Thyroid gland (tissue), 4 donors: ENCODE measurements around the gene PSMD10. TPM values are rescaled to one million over a fixed set of nuclear protein-coding genes. Genes with fewer than 3 reads are reported as not detected.

ENCODE experiments used
- DNase-seq, 2 donors: peaks; one replicate each; pipeline ENCODE4 v3.0.0-alpha.2; 2019
- H3K27ac ChIP-seq, 3 donors: fragments of 200-600 bp; sonication (generic); 1 replicate in 2 of 3; 2 replicates in 1 of 3; pipeline ENCODE4 v1.5.1; 2016 to 2019; ENCODE audit warnings: mild to moderate bottlenecking in 1 of 3, moderate library complexity in 1 of 3
- H3K27me3 ChIP-seq: fragments of 200-600 bp; sonication (generic); one replicate; pipeline ENCODE4 v1.5.1; 2019
- H3K36me3 ChIP-seq, 2 donors: fragments of 200-600 bp; sonication (generic); one replicate each; pipeline ENCODE4 v1.5.1; 2016 to 2019
- H3K4me1 ChIP-seq, 2 donors: fragments of 200-600 bp; sonication (generic); one replicate each; pipeline ENCODE4 v1.5.1; 2017 to 2019
- H3K4me3 ChIP-seq, 3 donors: fragments of 200-600 bp; sonication (generic); replicated peaks in 1 of 3; 1 replicate in 2 of 3; 2 replicates in 1 of 3; pipeline ENCODE4 v1.5.1; 2016; ENCODE audit warnings: mild to moderate bottlenecking in 1 of 3
- H3K9me3 ChIP-seq: fragments of 200-600 bp; sonication (generic); one replicate; pipeline ENCODE4 v1.5.1; 2017
- POLR2A ChIP-seq, 2 donors: fragments of 450-650 bp; IDR thresholded peaks; one replicate each; pipeline ENCODE4 v1.6.1; 2017; ENCODE audit warnings: antibody characterized with exemption in 2 of 2, mild to moderate bottlenecking in 2 of 2, moderate library complexity in 1 of 2
- WGBS, 2 donors: methylation state at CpG; one replicate each; pipeline ENCODE4 v1.1.5; 2017; 5-methylcytosine and 5-hydroxymethylcytosine counted together
- intact Hi-C: fragments of 100-400 bp; cut with DNase I; formaldehyde crosslinking; loops from one replicate; pipeline ENCODE4 v1.15.1; 2023
- total RNA-seq, 4 donors: library from RNA; depleted of rRNA; stranded (reverse); fragments of >200 nt; gene quantifications; one replicate each; pipeline ENCODE4 v1.2.3, GENCODE V29; 2016
- TF ChIP-seq, protein P1 (sequence below), 6 experiments: fragments of 200-600 bp in 3 of 6; fragments of 450-650 bp in 3 of 6; sonication (generic) in 3 of 6; IDR thresholded peaks; one replicate each; pipeline ENCODE4 v1.5.1; 2016 to 2019; ENCODE audit warnings: antibody characterized with exemption in 6 of 6, mild to moderate bottlenecking in 2 of 6, inconsistent platforms in 1 of 6, moderate library complexity in 1 of 6

The PSMD10 gene
- total RNA-seq, 4 donors from 2014 or later: 43.6 to 45.6 (median 44.2) TPM

DNA sequence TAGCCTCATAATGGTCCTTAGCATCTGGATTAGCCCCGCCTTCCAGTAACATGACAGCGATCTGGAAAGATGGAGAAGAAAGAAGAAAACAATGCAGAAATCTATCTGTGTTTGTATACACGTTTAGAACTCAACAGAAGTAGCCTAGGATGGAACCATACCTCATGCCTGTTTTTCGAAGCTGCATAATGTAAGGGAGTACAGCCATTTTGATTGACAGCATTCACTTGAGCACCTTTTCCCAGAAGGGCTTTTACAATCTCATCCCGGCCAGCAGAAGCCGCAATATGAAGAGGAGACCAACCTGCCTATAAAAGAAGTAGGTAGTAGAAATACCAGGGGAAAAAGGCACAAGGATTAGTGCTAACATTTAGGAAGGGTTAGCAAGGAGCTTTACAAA is 3.5 kb downstream of the PSMD10 start:
- Histone ChIP-seq H3K4me3 (no peak overlapping the region), H3K4me1 (no peaks in the 10 kb centered on the region), H3K36me3 (peaks cover 0 to 6% of the 10 kb centered on the region in 2 donors), H3K27ac (no peak overlapping the region), H3K9me3 (no peaks in the 10 kb centered on the region), H3K27me3 (no peaks in the 10 kb centered on the region)
- intact Hi-C loops: no loop called here
- WGBS, 2 donors: 94 to 95% methylated on average over 6 of the region's 6 CpGs
- TF ChIP-seq POLR2A (IDR thresholded peaks at IDR 0.05): no peak
- TF ChIP-seq, protein P1, sequence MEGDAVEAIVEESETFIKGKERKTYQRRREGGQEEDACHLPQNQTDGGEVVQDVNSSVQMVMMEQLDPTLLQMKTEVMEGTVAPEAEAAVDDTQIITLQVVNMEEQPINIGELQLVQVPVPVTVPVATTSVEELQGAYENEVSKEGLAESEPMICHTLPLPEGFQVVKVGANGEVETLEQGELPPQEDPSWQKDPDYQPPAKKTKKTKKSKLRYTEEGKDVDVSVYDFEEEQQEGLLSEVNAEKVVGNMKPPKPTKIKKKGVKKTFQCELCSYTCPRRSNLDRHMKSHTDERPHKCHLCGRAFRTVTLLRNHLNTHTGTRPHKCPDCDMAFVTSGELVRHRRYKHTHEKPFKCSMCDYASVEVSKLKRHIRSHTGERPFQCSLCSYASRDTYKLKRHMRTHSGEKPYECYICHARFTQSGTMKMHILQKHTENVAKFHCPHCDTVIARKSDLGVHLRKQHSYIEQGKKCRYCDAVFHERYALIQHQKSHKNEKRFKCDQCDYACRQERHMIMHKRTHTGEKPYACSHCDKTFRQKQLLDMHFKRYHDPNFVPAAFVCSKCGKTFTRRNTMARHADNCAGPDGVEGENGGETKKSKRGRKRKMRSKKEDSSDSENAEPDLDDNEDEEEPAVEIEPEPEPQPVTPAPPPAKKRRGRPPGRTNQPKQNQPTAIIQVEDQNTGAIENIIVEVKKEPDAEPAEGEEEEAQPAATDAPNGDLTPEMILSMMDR (IDR thresholded peaks at IDR 0.05): no peak
- no peak for DNase-seq

DNA sequence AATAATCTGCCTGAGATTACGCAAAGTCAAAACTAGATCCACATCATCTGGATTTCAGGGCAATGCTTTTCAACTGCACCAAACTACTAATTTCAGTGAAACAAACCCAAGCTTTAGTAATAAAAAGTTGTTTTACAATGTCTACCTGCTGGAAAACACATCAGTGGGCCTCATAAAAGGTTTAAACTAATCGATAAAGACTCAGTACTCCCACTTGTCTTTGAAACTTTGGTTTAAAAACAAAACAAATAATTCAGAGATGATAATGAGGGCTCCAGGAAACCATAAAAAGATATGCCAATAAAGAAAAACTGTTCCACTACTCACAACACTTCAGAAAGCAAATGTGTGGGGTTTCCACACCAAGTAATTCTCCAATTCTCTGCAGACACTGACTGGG is 10.2 kb downstream of the PSMD10 start:
- no peaks in the 10 kb centered on the region for H3K27me3 ChIP-seq
- intact Hi-C loops: no loop called here
- peaks cover 0 to 6% of the 10 kb centered on the region in 2 donors for H3K36me3 ChIP-seq
- no peak for TF ChIP-seq POLR2A (IDR thresholded peaks at IDR 0.05)
- TF ChIP-seq, protein P1 (IDR thresholded peaks at IDR 0.05): no peak
- H3K27ac ChIP-seq: no peak overlapping the region
- H3K9me3 ChIP-seq: no peaks in the 10 kb centered on the region
- DNase-seq: no peak
- WGBS, 2 donors: 94 to 95% methylated on average over 2 of the region's 2 CpGs
- no peak overlapping the region for H3K4me3 ChIP-seq
- H3K4me1 ChIP-seq: no peaks in the 10 kb centered on the region

DNA sequence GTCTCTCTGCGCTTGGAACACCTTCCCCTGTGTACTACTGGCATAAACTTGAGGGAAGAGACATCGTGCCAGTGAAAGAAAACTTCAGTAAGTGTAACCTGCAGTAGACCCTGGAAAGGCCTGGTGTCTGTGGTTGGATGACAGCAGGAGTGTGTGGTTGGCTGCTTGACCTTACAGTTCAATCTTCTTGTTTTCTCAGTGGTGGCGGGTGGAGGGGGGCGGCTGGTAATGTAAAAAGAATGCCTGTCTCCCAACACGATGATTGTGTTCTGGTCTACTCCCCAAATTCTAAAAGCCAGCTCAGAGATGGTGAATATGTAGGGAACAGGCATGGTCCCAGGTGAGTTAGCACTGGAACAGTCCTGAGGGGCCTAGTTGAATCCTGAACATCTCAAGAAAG is 18.6 kb downstream of the PSMD10 start:
- Histone ChIP-seq H3K9me3 (no peaks in the 10 kb centered on the region), H3K4me1 (no peaks in the 10 kb centered on the region), H3K27ac (no peak overlapping the region), H3K36me3 (no peaks in the 10 kb centered on the region), H3K27me3 (no peaks in the 10 kb centered on the region), H3K4me3 (no peak overlapping the region)
- intact Hi-C loops: no loop called here
- 72 to 80% methylated on average over 5 of the region's 5 CpGs for WGBS, 2 donors
- DNase-seq: no peak
- TF ChIP-seq POLR2A (IDR thresholded peaks at IDR 0.05): no peak
- TF ChIP-seq, protein P1 (IDR thresholded peaks at IDR 0.05): no peak

DNA sequence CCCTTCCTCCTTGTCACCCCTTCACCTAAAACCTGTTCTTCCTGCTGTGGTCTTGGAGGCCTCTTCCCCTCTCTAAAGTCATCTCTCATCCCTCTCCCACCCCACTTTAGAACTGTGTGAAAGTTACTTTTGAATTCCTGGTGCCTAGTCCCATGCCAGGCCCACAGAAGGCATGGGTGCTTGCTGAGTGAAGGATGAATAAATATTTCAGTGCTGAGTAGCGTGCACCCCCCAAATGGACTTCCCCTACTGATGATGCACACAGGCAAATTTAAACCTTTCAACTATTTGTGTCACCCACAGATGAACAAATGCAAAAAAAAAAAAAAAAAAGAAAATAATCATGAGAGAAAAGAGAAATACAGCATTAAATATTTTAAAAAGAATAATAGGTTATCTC is 19.8 kb downstream of the PSMD10 start:
- H3K4me1 ChIP-seq: no peaks in the 10 kb centered on the region

DNA sequence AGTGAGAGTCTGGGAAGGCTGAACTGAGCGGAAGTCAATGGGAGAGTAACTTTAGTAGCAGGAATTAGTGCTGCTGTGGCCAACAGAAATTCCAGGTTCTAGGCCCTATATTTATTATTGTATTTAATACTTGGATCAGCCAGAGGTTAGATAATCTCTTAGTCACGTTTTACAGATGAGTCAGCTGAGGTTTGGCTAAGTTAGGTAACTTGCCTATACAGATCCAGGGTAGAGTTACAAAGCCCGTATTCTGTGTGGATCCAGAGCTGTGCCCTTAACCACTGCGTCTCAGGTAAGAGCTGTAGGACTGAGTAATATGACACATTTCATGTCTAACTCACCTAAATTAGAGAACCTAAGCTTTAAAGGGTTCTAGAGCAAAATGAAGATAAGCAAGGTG is 20.5 kb downstream of the PSMD10 start:
- H3K4me3 ChIP-seq: no peak overlapping the region
- H3K4me1 ChIP-seq: no peaks in the 10 kb centered on the region
- 61 to 78% methylated on average over 4 of the region's 4 CpGs for WGBS, 2 donors
- no peak for DNase-seq
- TF ChIP-seq, protein P1 (IDR thresholded peaks at IDR 0.05): no peak
- TF ChIP-seq POLR2A (IDR thresholded peaks at IDR 0.05): no peak
- no peak overlapping the region for H3K27ac ChIP-seq
- no peaks in the 10 kb centered on the region for H3K9me3 ChIP-seq
- no peaks in the 10 kb centered on the region for H3K36me3 ChIP-seq
- H3K27me3 ChIP-seq: no peaks in the 10 kb centered on the region
- intact Hi-C loops: no loop called here

More for the DNA sequence above, 19.8 kb downstream of the PSMD10 start:
- 100% methylated on average over 1 of the region's 1 CpG for WGBS, 2 donors
- Histone ChIP-seq H3K36me3 (no peaks in the 10 kb centered on the region), H3K4me3 (no peak overlapping the region), H3K9me3 (no peaks in the 10 kb centered on the region), H3K27me3 (no peaks in the 10 kb centered on the region), H3K27ac (no peak overlapping the region)
- intact Hi-C loops: no loop called here
- no peak for TF ChIP-seq POLR2A (IDR thresholded peaks at IDR 0.05)
- TF ChIP-seq, protein P1 (IDR thresholded peaks at IDR 0.05): no peak
- no peak for DNase-seq
